Endodermal cell (in vitro differentiated cells): ENCODE data around the gene BCL2. TPM values are rescaled to one million over a fixed set of nuclear protein-coding genes. Genes with fewer than 3 reads are reported as not detected.

Experiments used
- DNase-seq: peaks from one replicate; pipeline ENCODE4 v3.0.0-alpha.2; 2017
- H3K27ac ChIP-seq: 2 replicates; pipeline ENCODE4 v1.5.1; 2013; ENCODE audit warnings: mild to moderate bottlenecking, low read depth, low read length, moderate library complexity
- H3K27me3 ChIP-seq: 2 replicates; pipeline ENCODE4 v1.6.1; 2013; ENCODE audit warnings: mild to moderate bottlenecking, low read length, moderate library complexity; ENCODE audit not compliant: insufficient read depth, control insufficient read depth, poor library complexity, severe bottlenecking
- H3K36me3 ChIP-seq: 2 replicates; pipeline ENCODE4 v1.7.0; 2013; ENCODE audit warnings: mild to moderate bottlenecking, low read length, moderate library complexity; ENCODE audit not compliant: control insufficient read depth, insufficient read depth
- H3K4me1 ChIP-seq: one replicate; pipeline ENCODE4 v1.7.0; 2013; ENCODE audit warnings: low read length; ENCODE audit not compliant: control insufficient read depth, insufficient read depth
- H3K4me3 ChIP-seq: 2 replicates; pipeline ENCODE4 v1.5.1; 2013; ENCODE audit warnings: mild to moderate bottlenecking, low read length, moderate library complexity
- H3K9ac ChIP-seq: 2 replicates; pipeline ENCODE4 v1.6.1; 2013; ENCODE audit warnings: mild to moderate bottlenecking, low read length, moderate library complexity; ENCODE audit not compliant: poor library complexity, severe bottlenecking; ENCODE audit errors: extremely low read depth
- H3K9me3 ChIP-seq: 2 replicates; pipeline ENCODE4 v1.6.1; 2013; ENCODE audit warnings: mild to moderate bottlenecking, low read length, moderate library complexity; ENCODE audit not compliant: control insufficient read depth
- H3K27ac Mint-ChIP-seq: 2 replicates; pipeline ENCODE4 v1.8.0; 2020; ENCODE audit warnings: mixed read lengths
- H3K27me3 Mint-ChIP-seq: 2 replicates; pipeline ENCODE4 v1.8.0; 2021; ENCODE audit warnings: mild to moderate bottlenecking, mixed read lengths; ENCODE audit not compliant: insufficient read depth
- H3K36me3 Mint-ChIP-seq: 2 replicates; pipeline ENCODE4 v1.8.0; 2020; ENCODE audit warnings: low read depth, mixed read lengths
- H3K4me1 Mint-ChIP-seq: 2 replicates; pipeline ENCODE4 v1.8.0; 2020; ENCODE audit warnings: mixed read lengths
- H3K4me3 Mint-ChIP-seq: 2 replicates; pipeline ENCODE4 v1.8.0; 2020; ENCODE audit warnings: mild to moderate bottlenecking, moderate library complexity, mixed read lengths
- H3K9me3 Mint-ChIP-seq: 2 replicates; pipeline ENCODE4 v1.8.0; 2020; ENCODE audit warnings: mild to moderate bottlenecking, mixed read lengths
- WGBS, 2 experiments: methylation state at CpG; one replicate each; pipeline versions ENCODE4 v1.1.5 to v1.1.7; 2013; ENCODE audit warnings: missing lambda C conversion rate in 2 of 2, mixed read lengths in 1 of 2; ENCODE audit not compliant: insufficient coverage in 1 of 2, insufficient read length in 1 of 2; 5-methylcytosine and 5-hydroxymethylcytosine counted together
- total RNA-seq, 2 donors: library from RNA; stranded (reverse); fragmentation: NEBNext Ultra II Directional in 1 of 2; extraction: Animal tissue kit (Norgen Biotek cat#: 25700) in 1 of 2; gene quantifications; 2 replicates in 1 of 2; 3 replicates in 1 of 2; pipeline ENCODE4 v1.2.1, GENCODE V29; 2021
- TF ChIP-seq, protein P1 (sequence below): fragments of 200-600 bp; sonication (generic); conservative IDR thresholded peaks from 2 replicates; pipeline ENCODE4 v1.5.0; 2021; ENCODE audit warnings: antibody characterized with exemption, mild to moderate bottlenecking

The BCL2 gene
- total RNA-seq, 2 donors from 2014 or later = 1.4 to 2.3 TPM

DNA sequence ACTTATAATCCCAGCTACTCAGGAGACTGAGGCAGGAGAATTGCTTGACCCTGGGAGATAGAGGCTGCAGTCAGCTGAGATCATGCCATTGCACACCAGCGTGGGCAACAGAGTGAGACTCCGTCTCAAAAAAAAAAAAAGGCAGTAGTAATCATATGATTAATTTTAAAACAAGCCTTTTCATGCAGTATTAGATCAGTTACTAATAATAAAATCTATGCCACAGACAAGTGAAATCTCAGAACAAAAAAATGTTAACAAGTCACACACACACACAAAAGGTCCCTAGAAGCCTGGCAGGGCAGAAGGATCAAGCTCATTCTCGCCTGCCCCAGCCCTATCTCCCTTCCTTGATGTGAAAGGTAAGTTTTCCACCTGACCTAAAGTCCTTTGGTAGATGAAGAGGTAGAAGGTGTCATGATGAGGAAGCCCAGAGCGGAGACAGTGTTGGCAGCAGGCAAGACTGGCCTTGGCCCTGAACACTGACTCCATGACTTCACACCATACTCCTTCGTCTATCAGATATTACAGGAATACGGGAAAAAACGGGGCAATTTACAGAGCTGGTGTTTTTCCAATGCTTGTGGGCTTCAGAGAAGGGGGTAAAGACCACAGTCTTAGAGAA lies 36.8 kb upstream of the BCL2 start:
- Histone ChIP-seq H3K4me1 (no peaks in the 10 kb centered on the region), H3K36me3 (peaks cover 52% of the 10 kb centered on the region), H3K9me3 (no peaks in the 10 kb centered on the region), H3K4me3 (no peak overlapping the region), H3K9ac (no peak overlapping the region), H3K27ac (no peak overlapping the region), H3K27me3 (no peaks in the 10 kb centered on the region)
- TF ChIP-seq, protein P1, sequence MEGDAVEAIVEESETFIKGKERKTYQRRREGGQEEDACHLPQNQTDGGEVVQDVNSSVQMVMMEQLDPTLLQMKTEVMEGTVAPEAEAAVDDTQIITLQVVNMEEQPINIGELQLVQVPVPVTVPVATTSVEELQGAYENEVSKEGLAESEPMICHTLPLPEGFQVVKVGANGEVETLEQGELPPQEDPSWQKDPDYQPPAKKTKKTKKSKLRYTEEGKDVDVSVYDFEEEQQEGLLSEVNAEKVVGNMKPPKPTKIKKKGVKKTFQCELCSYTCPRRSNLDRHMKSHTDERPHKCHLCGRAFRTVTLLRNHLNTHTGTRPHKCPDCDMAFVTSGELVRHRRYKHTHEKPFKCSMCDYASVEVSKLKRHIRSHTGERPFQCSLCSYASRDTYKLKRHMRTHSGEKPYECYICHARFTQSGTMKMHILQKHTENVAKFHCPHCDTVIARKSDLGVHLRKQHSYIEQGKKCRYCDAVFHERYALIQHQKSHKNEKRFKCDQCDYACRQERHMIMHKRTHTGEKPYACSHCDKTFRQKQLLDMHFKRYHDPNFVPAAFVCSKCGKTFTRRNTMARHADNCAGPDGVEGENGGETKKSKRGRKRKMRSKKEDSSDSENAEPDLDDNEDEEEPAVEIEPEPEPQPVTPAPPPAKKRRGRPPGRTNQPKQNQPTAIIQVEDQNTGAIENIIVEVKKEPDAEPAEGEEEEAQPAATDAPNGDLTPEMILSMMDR = no peak
- no peak overlapping the region for H3K4me3 Mint-ChIP-seq
- H3K27ac Mint-ChIP-seq = peak overlapping the region; percentile 13
- no peaks in the 10 kb centered on the region for H3K9me3 Mint-ChIP-seq
- 93 to 100% methylated on average over 2 to 7 of the region's 7 CpGs for WGBS, 2 experiments
- no peaks in the 10 kb centered on the region for H3K27me3 Mint-ChIP-seq
- no peak for DNase-seq
- no peaks in the 10 kb centered on the region for H3K4me1 Mint-ChIP-seq
- peaks cover 52% of the 10 kb centered on the region for H3K36me3 Mint-ChIP-seq

DNA sequence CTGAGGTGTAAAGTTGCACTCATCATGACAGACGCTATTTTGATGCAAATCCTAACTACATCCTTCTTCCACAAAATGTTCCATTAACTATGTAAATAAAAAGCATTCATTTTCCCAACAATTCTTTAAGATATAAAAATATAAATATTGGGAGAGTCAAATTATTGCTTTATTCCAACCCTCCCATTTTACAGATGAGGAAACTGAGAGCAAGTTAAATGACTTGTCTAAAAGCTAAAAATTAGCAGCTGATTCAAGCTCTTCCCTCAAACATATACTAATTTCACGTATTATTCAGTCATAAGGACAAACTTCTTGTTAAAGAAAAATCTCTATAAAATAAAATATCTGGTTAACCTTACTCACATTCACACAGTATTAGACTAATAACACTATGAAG lies 30.7 kb upstream of the BCL2 start:
- Histone ChIP-seq H3K4me3 (no peak overlapping the region), H3K9me3 (no peaks in the 10 kb centered on the region), H3K36me3 (peaks cover 68% of the 10 kb centered on the region), H3K4me1 (no peaks in the 10 kb centered on the region), H3K27me3 (no peaks in the 10 kb centered on the region), H3K27ac (no peak overlapping the region), H3K9ac (no peak overlapping the region)
- Mint-ChIP-seq H3K27me3 (no peaks in the 10 kb centered on the region), H3K27ac (no peak overlapping the region), H3K4me1 (no peaks in the 10 kb centered on the region), H3K36me3 (peaks cover 67% of the 10 kb centered on the region), H3K4me3 (no peak overlapping the region), H3K9me3 (no peaks in the 10 kb centered on the region)
- TF ChIP-seq, protein P1 = no peak
- DNase-seq = no peak
- 100% methylated on average over 1 of the region's 2 CpGs; no CpG with 5 or more reads in 1 of the 2 experiments for WGBS, 2 experiments

DNA sequence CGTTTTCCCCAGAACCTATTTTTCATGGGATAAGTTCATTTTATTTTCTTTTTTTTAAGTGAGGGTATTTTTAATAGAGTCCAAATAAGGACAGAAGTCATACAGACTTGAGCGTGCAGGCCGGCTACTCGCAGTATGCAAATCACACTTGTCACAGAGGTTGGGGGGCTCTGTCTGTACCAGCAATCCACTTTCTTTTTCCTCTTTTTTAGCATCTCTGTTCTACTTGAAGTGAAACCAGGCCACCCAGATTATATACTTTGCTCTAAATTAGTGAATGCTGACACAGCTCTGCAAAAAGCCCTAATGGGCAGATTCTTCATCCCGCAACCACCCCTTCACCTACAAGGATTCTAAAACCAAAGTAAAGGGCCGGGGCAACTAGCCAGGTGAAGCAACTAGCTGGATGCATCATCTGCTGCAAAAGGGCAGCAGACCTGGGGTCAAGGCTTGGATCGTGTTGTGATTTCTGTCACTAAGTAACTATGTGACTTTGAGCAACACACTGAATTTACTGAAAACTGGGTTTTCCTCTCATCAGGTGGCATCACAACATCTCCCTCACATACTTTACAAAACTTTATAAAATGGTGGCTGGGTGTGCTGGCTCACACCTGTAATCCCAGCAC lies 29.1 kb upstream of the BCL2 start:
- WGBS, 2 experiments = 96 to 98% methylated on average over 7 of the region's 7 CpGs
- H3K9me3 ChIP-seq = no peaks in the 10 kb centered on the region
- Mint-ChIP-seq H3K36me3 (peaks cover 70% of the 10 kb centered on the region), H3K9me3 (no peaks in the 10 kb centered on the region), H3K27me3 (no peaks in the 10 kb centered on the region), H3K4me3 (no peak overlapping the region), H3K4me1 (no peaks in the 10 kb centered on the region), H3K27ac (no peak overlapping the region)
- H3K36me3 ChIP-seq = peaks cover 67% of the 10 kb centered on the region
- no peaks in the 10 kb centered on the region for H3K4me1 ChIP-seq
- no peaks in the 10 kb centered on the region for H3K27me3 ChIP-seq
- no peak for DNase-seq
- H3K4me3 ChIP-seq = no peak overlapping the region
- no peak overlapping the region for H3K9ac ChIP-seq
- TF ChIP-seq, protein P1 = no peak
- no peak overlapping the region for H3K27ac ChIP-seq
